Body of pancreas (tissue), 4 donors: Measurements from ENCODE around the gene PKN1.
"Not testable (repeated sequence)": the region's sequence is repeated elsewhere in the genome, so short reads cannot be mapped to it uniquely, and the experiment has no call there.

Experiments used
- POLR2A ChIP-seq, 3 donors: fragments of 450-650 bp; IDR thresholded peaks; one replicate each; pipeline ENCODE4 v1.6.1; 2016; ENCODE audit warnings: antibody characterized with exemption in 3 of 3, mild to moderate bottlenecking in 2 of 3
- TF ChIP-seq, protein P1 (sequence below), 7 experiments: fragments of 450-650 bp in 4 of 7; fragments of 200-600 bp in 3 of 7; sonication (generic) in 3 of 7; IDR thresholded peaks; one replicate each; pipeline ENCODE4 v1.5.1; 2016 to 2019; ENCODE audit warnings: antibody characterized with exemption in 7 of 7

GRCh38 chr19:14403145-14403930 is 29.8 kb upstream of the PKN1 start:
- TF ChIP-seq POLR2A (IDR thresholded peaks at IDR 0.05), result not testable (repeated sequence)
- TF ChIP-seq, protein P1, sequence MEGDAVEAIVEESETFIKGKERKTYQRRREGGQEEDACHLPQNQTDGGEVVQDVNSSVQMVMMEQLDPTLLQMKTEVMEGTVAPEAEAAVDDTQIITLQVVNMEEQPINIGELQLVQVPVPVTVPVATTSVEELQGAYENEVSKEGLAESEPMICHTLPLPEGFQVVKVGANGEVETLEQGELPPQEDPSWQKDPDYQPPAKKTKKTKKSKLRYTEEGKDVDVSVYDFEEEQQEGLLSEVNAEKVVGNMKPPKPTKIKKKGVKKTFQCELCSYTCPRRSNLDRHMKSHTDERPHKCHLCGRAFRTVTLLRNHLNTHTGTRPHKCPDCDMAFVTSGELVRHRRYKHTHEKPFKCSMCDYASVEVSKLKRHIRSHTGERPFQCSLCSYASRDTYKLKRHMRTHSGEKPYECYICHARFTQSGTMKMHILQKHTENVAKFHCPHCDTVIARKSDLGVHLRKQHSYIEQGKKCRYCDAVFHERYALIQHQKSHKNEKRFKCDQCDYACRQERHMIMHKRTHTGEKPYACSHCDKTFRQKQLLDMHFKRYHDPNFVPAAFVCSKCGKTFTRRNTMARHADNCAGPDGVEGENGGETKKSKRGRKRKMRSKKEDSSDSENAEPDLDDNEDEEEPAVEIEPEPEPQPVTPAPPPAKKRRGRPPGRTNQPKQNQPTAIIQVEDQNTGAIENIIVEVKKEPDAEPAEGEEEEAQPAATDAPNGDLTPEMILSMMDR (IDR thresholded peaks at IDR 0.05), result not testable (repeated sequence)
